GM23338 (cell line): ENCODE data around the gene APOA1. TPM values are rescaled to one million over a fixed set of nuclear protein-coding genes. Genes with fewer than 3 reads are reported as not detected.

ENCODE experiments used
- ATAC-seq: fragments of 200-7000 bp; cut with Tn5 transposase; 3 replicates; pipeline ENCODE4 v1.9.1; 2020
- DNase-seq: peaks from one replicate; pipeline ENCODE4 v3.0.0-alpha.2; 2015; ENCODE audit warnings: low spot score
- H2AFZ ChIP-seq: fragments of 200-600 bp; sonication (generic); 2 replicates; pipeline ENCODE4 v1.8.0; 2016; ENCODE audit warnings: antibody characterized with exemption, mild to moderate bottlenecking, moderate library complexity
- H3F3A ChIP-seq: fragments of 200-600 bp; sonication (generic); replicated peaks from 2 replicates; pipeline ENCODE4 v1.8.0; 2017; ENCODE audit warnings: antibody characterized with exemption, mixed run types, low read depth
- H3K27ac ChIP-seq: fragments of 200-600 bp; sonication (generic); 2 replicates; pipeline ENCODE4 v1.6.1; 2016; ENCODE audit warnings: low read depth
- H3K27me3 ChIP-seq: fragments of 200-600 bp; sonication (generic); 2 replicates; pipeline ENCODE4 v1.8.0; 2016; ENCODE audit warnings: mild to moderate bottlenecking, mixed run types, moderate library complexity; ENCODE audit not compliant: insufficient read depth
- H3K36me3 ChIP-seq: fragments of 200-600 bp; sonication (generic); 2 replicates; pipeline ENCODE4 v1.8.0; 2016; ENCODE audit warnings: mild to moderate bottlenecking; ENCODE audit not compliant: insufficient read depth
- H3K4me1 ChIP-seq: fragments of 200-600 bp; sonication (generic); 2 replicates; pipeline ENCODE4 v1.8.0; 2016; ENCODE audit warnings: mild to moderate bottlenecking, moderate library complexity; ENCODE audit not compliant: insufficient read depth
- H3K4me2 ChIP-seq: fragments of 200-600 bp; sonication (generic); 2 replicates; pipeline ENCODE4 v1.7.1; 2017; ENCODE audit warnings: mixed run types
- H3K4me3 ChIP-seq: fragments of 200-600 bp; sonication (generic); 2 replicates; pipeline ENCODE4 v1.6.1; 2016; ENCODE audit warnings: mixed run types
- H3K79me2 ChIP-seq: fragments of 200-600 bp; sonication (generic); replicated peaks from 2 replicates; pipeline ENCODE4 v1.8.0; 2017; ENCODE audit warnings: mild to moderate bottlenecking; ENCODE audit not compliant: insufficient read depth
- H3K9me2 ChIP-seq: fragments of 200-600 bp; sonication (generic); 2 replicates; pipeline ENCODE4 v1.8.0; 2017; ENCODE audit not compliant: insufficient read depth
- H4K20me1 ChIP-seq: fragments of 200-600 bp; sonication (generic); replicated peaks from 2 replicates; pipeline ENCODE4 v1.8.0; 2017; ENCODE audit warnings: mild to moderate bottlenecking; ENCODE audit not compliant: insufficient read depth
- H3K27ac Mint-ChIP-seq: 2 replicates; pipeline ENCODE4 v1.8.0; 2020; ENCODE audit warnings: inconsistent platforms, mild to moderate bottlenecking, moderate library complexity, mixed read lengths
- H3K27me3 Mint-ChIP-seq: 3 replicates; pipeline ENCODE4 v1.8.0; 2022; ENCODE audit warnings: low read depth, mild to moderate bottlenecking, moderate library complexity, mixed read lengths, inconsistent platforms; ENCODE audit not compliant: insufficient read depth, poor library complexity
- H3K36me3 Mint-ChIP-seq: 3 replicates; pipeline ENCODE4 v1.8.0; 2021; ENCODE audit warnings: low read depth, mild to moderate bottlenecking, inconsistent platforms, moderate library complexity, mixed read lengths
- H3K4me1 Mint-ChIP-seq: 3 replicates; pipeline ENCODE4 v1.8.0; 2020; ENCODE audit warnings: mild to moderate bottlenecking, inconsistent platforms, mixed read lengths
- H3K4me3 Mint-ChIP-seq: 3 replicates; pipeline ENCODE4 v1.8.0; 2021; ENCODE audit warnings: moderate library complexity, mild to moderate bottlenecking, inconsistent platforms, mixed read lengths
- H3K9me3 Mint-ChIP-seq: 3 replicates; pipeline ENCODE4 v1.8.0; 2020; ENCODE audit warnings: moderate library complexity, mild to moderate bottlenecking, inconsistent platforms, mixed read lengths
- CTCF ChIP-seq, 2 experiments: fragments of 200-600 bp in 1 of 2; sonication (generic) in 1 of 2; conservative IDR thresholded peaks; 2 replicates each; pipeline versions ENCODE4 v1.5.1 to v1.6.1; 2016 to 2017; ENCODE audit warnings: antibody characterized with exemption in 2 of 2, low read depth in 2 of 2, mild to moderate bottlenecking in 2 of 2, moderate library complexity in 1 of 2
- ETS1 ChIP-seq: IDR thresholded peaks from 2 replicates; pipeline ENCODE4 v1.6.1; 2016; ENCODE audit warnings: antibody characterized with exemption
- EZH2 ChIP-seq: fragments of 200-600 bp; sonication (generic); IDR thresholded peaks from one replicate; pipeline ENCODE4 v1.8.0; 2017; ENCODE audit warnings: antibody characterized with exemption, mild to moderate bottlenecking, low read depth; ENCODE audit not compliant: unreplicated experiment
- EZH2phosphoT487 ChIP-seq: fragments of 200-600 bp; sonication (generic); IDR thresholded peaks from one replicate; pipeline ENCODE4 v1.8.1; 2018; ENCODE audit warnings: antibody characterized with exemption; ENCODE audit not compliant: unreplicated experiment
- NANOG ChIP-seq: IDR thresholded peaks from 2 replicates; pipeline ENCODE4 v1.6.1; 2016; ENCODE audit warnings: antibody characterized with exemption, borderline replicate concordance
- POLR2AphosphoS5 ChIP-seq: IDR thresholded peaks from 2 replicates; pipeline ENCODE4 v1.6.1; 2016; ENCODE audit warnings: antibody characterized with exemption, low read depth
- STAT1 ChIP-seq: IDR thresholded peaks from one replicate; pipeline ENCODE4 v1.6.1; 2016; ENCODE audit warnings: antibody characterized with exemption; ENCODE audit not compliant: unreplicated experiment
- ZNF114 ChIP-seq: fragments of 250-450 bp; sonication (Bioruptor Pico); IDR thresholded peaks from 2 replicates; pipeline ENCODE4 v1.5.0; 2020; ENCODE audit warnings: mild to moderate bottlenecking, moderate library complexity
- ZNF462 ChIP-seq: fragments of 250-450 bp; sonication (Bioruptor Pico); IDR thresholded peaks from 2 replicates; pipeline ENCODE4 v1.5.0; 2020; ENCODE audit warnings: mild to moderate bottlenecking, moderate library complexity
- polyA plus RNA-seq: library from polyadenylated mRNA; unstranded; fragments of >200 nt; fragmentation: Nextera tagmentation; extraction: Ambion mirVana; gene quantifications from 2 replicates; pipeline ENCODE4 v1.2.1, GENCODE V29; 2016
- total RNA-seq: library from RNA; depleted of rRNA; stranded (reverse); fragments of >200 nt; shearing (Covaris generic); gene quantifications from 2 replicates; pipeline ENCODE4 v1.2.3, GENCODE V29; 2014

The APOA1 gene
- total and polyA plus RNA-seq, 2 experiments from 2014 or later: 0.60 TPM; not detected in 1

GRCh38 chr11:116853461-116854073 lies 16.1 kb upstream of the APOA1 start:
- no peaks in the 10 kb centered on the region for H3K79me2 ChIP-seq
- DNase-seq (no peak), ATAC-seq (no peak)
- H3K4me3 ChIP-seq: no peak overlapping the region
- H3K4me1 Mint-ChIP-seq: no peaks in the 10 kb centered on the region; the same call in 2 of the 3 replicates
- H3K9me3 Mint-ChIP-seq: no peaks in the 10 kb centered on the region
- H4K20me1 ChIP-seq: no peaks in the 10 kb centered on the region; the same call in 1 of the 2 replicates
- no peak overlapping the region for H2AFZ ChIP-seq
- H3K36me3 Mint-ChIP-seq: peaks cover 5% of the 10 kb centered on the region
- H3K27me3 Mint-ChIP-seq: peaks cover 2% of the 10 kb centered on the region
- H3K27ac Mint-ChIP-seq: 0 out of 2 replicates have a peak overlapping the region, but pooled peaks have one; percentile 18
- no peak overlapping the region for H3K4me2 ChIP-seq
- TF ChIP-seq EZH2phosphoT487 (no peak), ZNF114 (CRISPR knock-in tag) (no peak), NANOG (no peak), CTCF (conservative IDR thresholded peaks at IDR 0.05; ENCODE audit: low read depth in 2 of 2) (no peak), ETS1 (no peak), STAT1 (no peak), POLR2AphosphoS5 (no peak), EZH2 (no peak), ZNF462 (CRISPR knock-in tag) (no peak)
- peaks cover 9% of the 10 kb centered on the region; the same call in 1 of the 2 replicates for H3K36me3 ChIP-seq
- H3K27ac ChIP-seq: no peak overlapping the region
- no peaks in the 10 kb centered on the region for H3K9me2 ChIP-seq
- no peaks in the 10 kb centered on the region for H3K27me3 ChIP-seq
- no peak overlapping the region for H3K4me3 Mint-ChIP-seq
- H3K4me1 ChIP-seq: no peaks in the 10 kb centered on the region
- no peaks in the 10 kb centered on the region for H3F3A ChIP-seq
